Measurements from ENCODE around the gene GLRX.
"Not testable (repeated sequence)": the region's sequence is repeated elsewhere in the genome, so short reads cannot be mapped to it uniquely, and the experiment has no call there.

The GLRX gene

DNA sequence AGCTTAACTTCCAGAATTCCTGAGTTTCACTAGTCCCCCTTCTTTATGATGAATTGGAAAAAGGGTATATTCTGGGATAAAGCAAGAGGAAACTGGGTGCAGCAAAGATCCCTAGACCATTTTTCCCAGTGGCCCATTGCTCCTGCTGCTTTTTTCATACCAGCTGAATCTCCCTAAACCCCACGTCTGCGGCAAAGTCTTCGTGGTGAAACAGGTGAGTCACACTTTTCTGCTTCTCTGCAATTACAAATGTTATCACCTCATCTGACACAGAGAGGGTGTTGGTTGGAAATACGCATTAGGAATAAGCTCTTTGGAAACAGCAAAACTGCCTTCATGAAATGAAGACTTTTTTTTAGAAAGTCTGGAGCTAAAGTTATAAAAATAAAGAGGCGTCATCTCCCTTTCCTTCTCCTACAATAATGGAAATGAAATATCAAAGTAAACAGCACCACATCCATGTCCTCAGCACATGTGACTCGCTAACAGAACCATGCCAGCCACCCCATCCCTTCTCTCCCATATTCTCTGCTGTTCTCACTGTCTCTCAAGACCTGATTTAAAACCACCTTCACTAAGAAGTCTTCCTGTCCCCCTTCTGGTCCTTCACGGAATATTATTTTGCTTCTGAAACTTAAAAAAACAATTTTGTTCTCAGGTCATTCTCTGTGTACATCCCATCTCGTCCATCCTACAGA is 39.5 kb upstream of the GLRX start:
- H3K9ac ChIP-seq (ENCODE audit: low read depth, low read length) = no peak overlapping the region
- peaks cover 7% of the 10 kb centered on the region for H3K4me1 ChIP-seq (ENCODE audit: control insufficient read depth, insufficient read depth, low read length)
- H3K36me3 ChIP-seq (ENCODE audit: control insufficient read depth, insufficient read depth, low read length) = no peaks in the 10 kb centered on the region
- H3K27me3 ChIP-seq (ENCODE audit: control insufficient read depth, insufficient read depth, low read length) = peaks cover 3% of the 10 kb centered on the region
- H3K9me3 ChIP-seq (ENCODE audit: control insufficient read depth, insufficient read depth, low read length) = no peaks in the 10 kb centered on the region
- no peak overlapping the region for H3K4me3 ChIP-seq (ENCODE audit: low read depth, low read length)

GRCh38 chr5:95861221-95861863 is 38.8 kb upstream of the GLRX start:
- H3K4me3 ChIP-seq (ENCODE audit: low read depth, low read length) = no peak overlapping the region
- peaks cover 7% of the 10 kb centered on the region for H3K4me1 ChIP-seq (ENCODE audit: control insufficient read depth, insufficient read depth, low read length)
- peaks cover 3% of the 10 kb centered on the region for H3K27me3 ChIP-seq (ENCODE audit: control insufficient read depth, insufficient read depth, low read length)
- no peaks in the 10 kb centered on the region for H3K9me3 ChIP-seq (ENCODE audit: control insufficient read depth, insufficient read depth, low read length)
- H3K9ac ChIP-seq (ENCODE audit: low read depth, low read length) = no peak overlapping the region
- no peaks in the 10 kb centered on the region for H3K36me3 ChIP-seq (ENCODE audit: control insufficient read depth, insufficient read depth, low read length)

- no peak overlapping the region for H3K9ac ChIP-seq (ENCODE audit: low read depth, low read length)
- H3K36me3 ChIP-seq (ENCODE audit: control insufficient read depth, insufficient read depth, low read length) = no peaks in the 10 kb centered on the region
- no peaks in the 10 kb centered on the region for H3K9me3 ChIP-seq (ENCODE audit: control insufficient read depth, insufficient read depth, low read length)
- peaks cover 7% of the 10 kb centered on the region for H3K4me1 ChIP-seq (ENCODE audit: control insufficient read depth, insufficient read depth, low read length)
- H3K4me3 ChIP-seq (ENCODE audit: low read depth, low read length) = no peak overlapping the region
- peaks cover 3% of the 10 kb centered on the region for H3K27me3 ChIP-seq (ENCODE audit: control insufficient read depth, insufficient read depth, low read length)
Measured at GRCh38 chr5:95859661-95860060, 37.1 kb upstream of the GLRX start.

- Histone ChIP-seq H3K36me3 (ENCODE audit: control insufficient read depth, insufficient read depth, low read length) (no peaks in the 10 kb centered on the region), H3K9ac (ENCODE audit: low read depth, low read length) (no peak overlapping the region), H3K27me3 (ENCODE audit: control insufficient read depth, insufficient read depth, low read length) (peaks cover 3% of the 10 kb centered on the region), H3K9me3 (ENCODE audit: control insufficient read depth, insufficient read depth, low read length) (no peaks in the 10 kb centered on the region), H3K4me1 (ENCODE audit: control insufficient read depth, insufficient read depth, low read length) (peaks cover 7% of the 10 kb centered on the region), H3K4me3 (ENCODE audit: low read depth, low read length) (peak overlapping the region; percentile 43)
Measured at GRCh38 chr5:95858661-95859595, 36.4 kb upstream of the GLRX start.

- no peaks in the 10 kb centered on the region for H3K36me3 ChIP-seq (ENCODE audit: control insufficient read depth, insufficient read depth, low read length)
- H3K27me3 ChIP-seq (ENCODE audit: control insufficient read depth, insufficient read depth, low read length) = peaks cover 3% of the 10 kb centered on the region
- no peaks in the 10 kb centered on the region for H3K9me3 ChIP-seq (ENCODE audit: control insufficient read depth, insufficient read depth, low read length)
- peaks cover 7% of the 10 kb centered on the region for H3K4me1 ChIP-seq (ENCODE audit: control insufficient read depth, insufficient read depth, low read length)
- H3K9ac ChIP-seq (ENCODE audit: low read depth, low read length) = no peak overlapping the region
- no peak overlapping the region for H3K4me3 ChIP-seq (ENCODE audit: low read depth, low read length)
Measured at GRCh38 chr5:95858023-95858461, 35.5 kb upstream of the GLRX start.

- peaks cover 7% of the 10 kb centered on the region for H3K4me1 ChIP-seq (ENCODE audit: control insufficient read depth, insufficient read depth, low read length)
- no peak overlapping the region for H3K4me3 ChIP-seq (ENCODE audit: low read depth, low read length)
- no peak overlapping the region for H3K9ac ChIP-seq (ENCODE audit: low read depth, low read length)
- H3K36me3 ChIP-seq (ENCODE audit: control insufficient read depth, insufficient read depth, low read length) = no peaks in the 10 kb centered on the region
- peaks cover 3% of the 10 kb centered on the region for H3K27me3 ChIP-seq (ENCODE audit: control insufficient read depth, insufficient read depth, low read length)
- no peaks in the 10 kb centered on the region for H3K9me3 ChIP-seq (ENCODE audit: control insufficient read depth, insufficient read depth, low read length)
Measured at GRCh38 chr5:95857185-95857945, 34.8 kb upstream of the GLRX start.

- H3K36me3 ChIP-seq (ENCODE audit: control insufficient read depth, insufficient read depth, low read length) = no peaks in the 10 kb centered on the region
- H3K4me1 ChIP-seq (ENCODE audit: control insufficient read depth, insufficient read depth, low read length) = peaks cover 7% of the 10 kb centered on the region
- H3K9ac ChIP-seq (ENCODE audit: low read depth, low read length) = no peak overlapping the region
- H3K4me3 ChIP-seq (ENCODE audit: low read depth, low read length) = no peak overlapping the region
- H3K9me3 ChIP-seq (ENCODE audit: control insufficient read depth, insufficient read depth, low read length) = no peaks in the 10 kb centered on the region
- peaks cover 3% of the 10 kb centered on the region for H3K27me3 ChIP-seq (ENCODE audit: control insufficient read depth, insufficient read depth, low read length)
Measured at GRCh38 chr5:95856501-95856981, 34.0 kb upstream of the GLRX start.

- Histone ChIP-seq H3K4me3 (ENCODE audit: low read depth, low read length) (no peak overlapping the region), H3K36me3 (ENCODE audit: control insufficient read depth, insufficient read depth, low read length) (no peaks in the 10 kb centered on the region), H3K27me3 (ENCODE audit: control insufficient read depth, insufficient read depth, low read length) (no peaks in the 10 kb centered on the region), H3K9ac (ENCODE audit: low read depth, low read length) (no peak overlapping the region), H3K4me1 (ENCODE audit: control insufficient read depth, insufficient read depth, low read length) (no peaks in the 10 kb centered on the region), H3K9me3 (ENCODE audit: control insufficient read depth, insufficient read depth, low read length) (no peaks in the 10 kb centered on the region)
Measured at GRCh38 chr5:95853490-95853889, 31.0 kb upstream of the GLRX start.

GRCh38 chr5:95852567-95852966 is 30.0 kb upstream of the GLRX start:
- H3K4me1 ChIP-seq (ENCODE audit: control insufficient read depth, insufficient read depth, low read length) = no peaks in the 10 kb centered on the region
- H3K9me3 ChIP-seq (ENCODE audit: control insufficient read depth, insufficient read depth, low read length) = no peaks in the 10 kb centered on the region
- H3K27me3 ChIP-seq (ENCODE audit: control insufficient read depth, insufficient read depth, low read length) = no peaks in the 10 kb centered on the region

GRCh38 chr5:95851141-95851540 is 28.6 kb upstream of the GLRX start:
- not testable (repeated sequence) for H3K4me1 ChIP-seq (ENCODE audit: control insufficient read depth, insufficient read depth, low read length); H3K4me3 ChIP-seq (ENCODE audit: low read depth, low read length); H3K9me3 ChIP-seq (ENCODE audit: control insufficient read depth, insufficient read depth, low read length); H3K36me3 ChIP-seq (ENCODE audit: control insufficient read depth, insufficient read depth, low read length); H3K27me3 ChIP-seq (ENCODE audit: control insufficient read depth, insufficient read depth, low read length); H3K9ac ChIP-seq (ENCODE audit: low read depth, low read length)

More at GRCh38 chr5:95852567-95852966, 30.0 kb upstream of the GLRX start:
- H3K9ac ChIP-seq (ENCODE audit: low read depth, low read length) = no peak overlapping the region
- no peak overlapping the region for H3K4me3 ChIP-seq (ENCODE audit: low read depth, low read length)
- no peaks in the 10 kb centered on the region for H3K36me3 ChIP-seq (ENCODE audit: control insufficient read depth, insufficient read depth, low read length)

- no peaks in the 10 kb centered on the region for H3K27me3 ChIP-seq (ENCODE audit: control insufficient read depth, insufficient read depth, low read length)
- H3K4me3 ChIP-seq (ENCODE audit: low read depth, low read length) = no peak overlapping the region
- no peak overlapping the region for H3K9ac ChIP-seq (ENCODE audit: low read depth, low read length)
- no peaks in the 10 kb centered on the region for H3K36me3 ChIP-seq (ENCODE audit: control insufficient read depth, insufficient read depth, low read length)
- no peaks in the 10 kb centered on the region for H3K9me3 ChIP-seq (ENCODE audit: control insufficient read depth, insufficient read depth, low read length)
- no peaks in the 10 kb centered on the region for H3K4me1 ChIP-seq (ENCODE audit: control insufficient read depth, insufficient read depth, low read length)
Measured at GRCh38 chr5:95850391-95850894, 27.9 kb upstream of the GLRX start.
